Fibroblast of the aortic adventitia (primary cell): Measurements from ENCODE around the gene ADAMTS6. TPM values are rescaled to one million over a fixed set of nuclear protein-coding genes. Genes with fewer than 3 reads are reported as not detected.

ENCODE experiments used
- DNase-seq: peaks from one replicate; pipeline ENCODE4 v3.0.0-alpha.2; 2010; ENCODE audit warnings: low read depth
- H3K4me3 ChIP-seq: 2 replicates; pipeline ENCODE4 v1.5.1; 2011; ENCODE audit warnings: low read depth, mild to moderate bottlenecking, control low read depth, low read length, moderate library complexity
- total RNA-seq: library from RNA; depleted of rRNA; stranded (reverse); fragments of >200 nt; gene quantifications from 2 replicates; pipeline ENCODE4 v1.2.3, GENCODE V29; 2012; ENCODE audit warnings: low replicate concordance
- TF ChIP-seq, protein P1 (sequence below): IDR thresholded peaks from 2 replicates; pipeline ENCODE4 v1.5.1; 2011; ENCODE audit warnings: mild to moderate bottlenecking, low read length, control low read depth, inconsistent platforms; ENCODE audit not compliant: insufficient read depth

ADAMTS6 gene
- total RNA-seq, 1 donor: 40.8 TPM

- H3K4me3 ChIP-seq: no peak overlapping the region
- DNase-seq: peak; percentile 51
- TF ChIP-seq, protein P1, sequence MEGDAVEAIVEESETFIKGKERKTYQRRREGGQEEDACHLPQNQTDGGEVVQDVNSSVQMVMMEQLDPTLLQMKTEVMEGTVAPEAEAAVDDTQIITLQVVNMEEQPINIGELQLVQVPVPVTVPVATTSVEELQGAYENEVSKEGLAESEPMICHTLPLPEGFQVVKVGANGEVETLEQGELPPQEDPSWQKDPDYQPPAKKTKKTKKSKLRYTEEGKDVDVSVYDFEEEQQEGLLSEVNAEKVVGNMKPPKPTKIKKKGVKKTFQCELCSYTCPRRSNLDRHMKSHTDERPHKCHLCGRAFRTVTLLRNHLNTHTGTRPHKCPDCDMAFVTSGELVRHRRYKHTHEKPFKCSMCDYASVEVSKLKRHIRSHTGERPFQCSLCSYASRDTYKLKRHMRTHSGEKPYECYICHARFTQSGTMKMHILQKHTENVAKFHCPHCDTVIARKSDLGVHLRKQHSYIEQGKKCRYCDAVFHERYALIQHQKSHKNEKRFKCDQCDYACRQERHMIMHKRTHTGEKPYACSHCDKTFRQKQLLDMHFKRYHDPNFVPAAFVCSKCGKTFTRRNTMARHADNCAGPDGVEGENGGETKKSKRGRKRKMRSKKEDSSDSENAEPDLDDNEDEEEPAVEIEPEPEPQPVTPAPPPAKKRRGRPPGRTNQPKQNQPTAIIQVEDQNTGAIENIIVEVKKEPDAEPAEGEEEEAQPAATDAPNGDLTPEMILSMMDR: no peak
Observed at GRCh38 chr5:65474130-65474711, 7.5 kb downstream of the ADAMTS6 start.

- peak; percentile 39 for DNase-seq
Observed at GRCh38 chr5:65468633-65469032, 13.1 kb downstream of the ADAMTS6 start.

DNA sequence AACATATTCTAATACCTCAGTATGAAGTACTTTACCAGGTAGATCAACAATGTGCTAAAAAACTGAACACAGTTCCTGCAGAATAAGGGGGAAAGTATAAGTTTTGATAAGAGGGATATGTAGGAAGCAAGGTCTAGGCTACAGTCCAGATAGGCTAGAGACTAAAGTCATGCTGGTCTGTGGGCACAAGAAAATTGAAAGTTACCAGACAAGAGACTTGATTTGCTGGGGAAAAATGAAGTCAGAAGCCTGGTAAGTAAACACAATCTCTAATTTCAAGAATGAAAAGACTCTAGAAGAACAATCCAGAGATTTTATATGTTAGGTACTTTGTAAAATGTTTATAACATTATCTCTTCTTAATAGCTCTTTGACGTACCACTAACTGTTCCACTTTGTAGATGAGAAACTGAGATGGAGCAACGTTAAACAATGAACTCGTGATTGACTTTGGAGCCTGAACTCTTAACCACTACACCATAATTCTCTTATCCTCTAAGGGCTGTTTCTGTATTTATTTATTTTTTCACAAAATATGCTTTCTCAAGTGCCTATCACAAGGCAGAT is 19.5 kb downstream of the ADAMTS6 start:
- DNase-seq: peak; percentile 18
- H3K4me3 ChIP-seq: no peak overlapping the region
- TF ChIP-seq, protein P1: no peak

More at GRCh38 chr5:65468633-65469032, 13.1 kb downstream of the ADAMTS6 start:
- no peak overlapping the region for H3K4me3 ChIP-seq
- TF ChIP-seq, protein P1: no peak

- H3K4me3 ChIP-seq: no peak overlapping the region
- TF ChIP-seq, protein P1: no peak
- no peak for DNase-seq
Observed at GRCh38 chr5:65461490-65461889, 20.2 kb downstream of the ADAMTS6 start.

- no peak overlapping the region for H3K4me3 ChIP-seq
- DNase-seq: no peak
- TF ChIP-seq, protein P1: no peak
Observed at GRCh38 chr5:65459995-65460394, 21.7 kb downstream of the ADAMTS6 start.

DNA sequence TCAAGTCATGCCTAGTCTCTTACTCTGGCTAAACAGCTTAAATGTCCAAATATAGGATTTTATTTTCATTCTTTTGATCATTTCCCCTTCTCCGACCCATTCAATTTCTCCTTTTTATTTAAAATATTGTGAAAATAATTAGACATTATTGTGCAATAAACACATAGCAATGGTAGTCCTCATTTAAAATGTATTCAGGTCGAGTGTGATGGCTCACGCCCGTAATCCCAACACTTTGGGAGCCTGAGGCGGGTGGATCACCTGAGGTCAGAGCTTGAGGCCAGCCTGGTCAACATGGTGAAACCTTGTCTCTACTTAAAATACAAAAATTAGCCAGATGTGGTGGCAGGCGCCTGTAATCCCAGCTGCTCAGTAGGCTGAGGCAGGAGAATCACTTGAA is 26.7 kb downstream of the ADAMTS6 start:
- TF ChIP-seq, protein P1: no peak
- no peak overlapping the region for H3K4me3 ChIP-seq
- DNase-seq: no peak

DNA sequence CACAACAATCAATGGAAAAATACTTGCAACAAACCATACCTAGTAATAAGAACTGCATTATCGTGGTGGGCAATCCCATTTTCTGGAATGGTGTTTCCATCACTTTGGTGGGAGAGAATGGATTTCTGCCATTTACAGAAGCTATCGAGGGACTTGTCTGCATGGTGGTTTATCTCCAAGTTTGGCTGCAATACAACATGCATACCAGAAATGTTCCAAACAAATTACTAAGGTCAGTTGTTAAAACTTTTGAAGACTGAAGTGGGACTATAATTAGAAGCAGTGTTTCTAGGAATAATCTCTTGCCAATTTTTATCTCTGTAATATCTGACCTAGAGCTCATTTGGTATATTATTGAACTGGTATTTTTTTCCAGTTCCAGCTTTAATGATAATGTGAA is 30.3 kb downstream of the ADAMTS6 start:
- peak; percentile 32 for DNase-seq
- H3K4me3 ChIP-seq: no peak overlapping the region
- TF ChIP-seq, protein P1: no peak
